ENCODE results near the gene ZP1. TPM values are rescaled to one million over a fixed set of nuclear protein-coding genes. Genes with fewer than 3 reads are reported as not detected.

ZP1 gene
- total RNA-seq, 1 experiment from 2014 or later = not detected

DNA sequence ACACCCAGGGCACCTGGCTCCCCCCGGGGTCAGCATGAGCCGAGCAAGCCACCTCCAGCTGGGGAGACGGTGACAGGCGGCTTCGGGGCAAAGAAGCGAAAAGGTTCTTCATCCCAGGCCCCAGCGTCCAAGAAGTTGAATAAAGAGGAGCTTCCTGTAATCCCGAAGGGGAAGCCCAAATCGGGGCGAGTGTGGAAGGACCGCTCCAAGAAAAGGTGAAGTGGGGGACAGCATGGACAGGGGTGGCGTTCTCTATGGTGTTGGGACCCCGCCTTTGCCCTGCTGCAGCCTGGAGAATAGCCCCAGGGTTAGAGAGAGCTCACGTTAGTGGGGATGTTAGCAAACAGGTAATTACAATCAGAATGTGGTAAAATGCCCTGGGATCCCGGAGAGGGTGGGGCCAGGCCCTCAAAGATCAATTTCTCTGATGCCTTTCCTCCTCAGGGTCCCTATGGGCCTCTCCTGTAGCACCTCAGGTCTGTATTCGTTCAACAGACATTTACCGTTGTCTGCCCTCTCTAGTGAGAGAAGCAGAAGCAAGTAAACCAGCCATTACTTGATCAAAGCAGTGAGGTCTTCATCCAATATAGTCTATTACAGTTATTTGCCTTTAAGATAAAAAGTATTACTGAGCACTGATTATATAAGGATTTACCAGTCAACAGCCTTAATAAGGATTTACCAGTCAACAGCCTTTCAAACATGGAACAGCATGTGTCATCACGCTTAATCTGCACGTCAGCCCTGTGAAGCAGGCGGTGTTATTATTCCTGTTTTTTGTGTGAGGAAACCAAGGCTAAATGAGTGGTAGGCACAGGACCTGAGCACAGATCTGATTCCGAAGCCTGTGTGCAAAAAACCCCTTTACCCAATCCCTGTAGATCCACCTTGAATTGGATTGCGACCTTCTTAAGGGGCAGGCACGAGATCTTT lies 24.4 kb upstream of the ZP1 start:
- Histone ChIP-seq H3K9me3 (ENCODE audit: low read depth, low read length, poor library complexity, severe bottlenecking) (no peaks in the 10 kb centered on the region), H3K4me1 (ENCODE audit: insufficient read depth, low read length, poor library complexity, severe bottlenecking) (no peaks in the 10 kb centered on the region), H3K4me3 (ENCODE audit: low read depth, low read length, poor library complexity, severe bottlenecking) (peak overlapping the region; percentile 91), H3K36me3 (ENCODE audit: insufficient read depth, low read length, poor library complexity, severe bottlenecking) (peaks cover 7% of the 10 kb centered on the region), H3K27ac (ENCODE audit: low read depth, low read length, poor library complexity, severe bottlenecking) (peak overlapping the region; percentile 85), H3K27me3 (replicated peaks; ENCODE audit: insufficient read depth, low read depth, low read length, poor library complexity) (no peaks in the 10 kb centered on the region)
- POLR2A ChIA-PET (ENCODE audit: low non-redundant PET) = no interaction called here
- no peak for TF ChIP-seq EZH2 (IDR thresholded peaks at IDR 0.05; ENCODE audit: borderline replicate concordance, low read depth, low read length, poor library complexity, severe bottlenecking)
- TF ChIP-seq, protein P1, sequence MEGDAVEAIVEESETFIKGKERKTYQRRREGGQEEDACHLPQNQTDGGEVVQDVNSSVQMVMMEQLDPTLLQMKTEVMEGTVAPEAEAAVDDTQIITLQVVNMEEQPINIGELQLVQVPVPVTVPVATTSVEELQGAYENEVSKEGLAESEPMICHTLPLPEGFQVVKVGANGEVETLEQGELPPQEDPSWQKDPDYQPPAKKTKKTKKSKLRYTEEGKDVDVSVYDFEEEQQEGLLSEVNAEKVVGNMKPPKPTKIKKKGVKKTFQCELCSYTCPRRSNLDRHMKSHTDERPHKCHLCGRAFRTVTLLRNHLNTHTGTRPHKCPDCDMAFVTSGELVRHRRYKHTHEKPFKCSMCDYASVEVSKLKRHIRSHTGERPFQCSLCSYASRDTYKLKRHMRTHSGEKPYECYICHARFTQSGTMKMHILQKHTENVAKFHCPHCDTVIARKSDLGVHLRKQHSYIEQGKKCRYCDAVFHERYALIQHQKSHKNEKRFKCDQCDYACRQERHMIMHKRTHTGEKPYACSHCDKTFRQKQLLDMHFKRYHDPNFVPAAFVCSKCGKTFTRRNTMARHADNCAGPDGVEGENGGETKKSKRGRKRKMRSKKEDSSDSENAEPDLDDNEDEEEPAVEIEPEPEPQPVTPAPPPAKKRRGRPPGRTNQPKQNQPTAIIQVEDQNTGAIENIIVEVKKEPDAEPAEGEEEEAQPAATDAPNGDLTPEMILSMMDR (conservative IDR thresholded peaks at IDR 0.05; ENCODE audit: low read depth, low read length) = no peak
- CTCF ChIA-PET = interaction anchor here (0.5 kb wide), 1 partner anchor 1736 kb away, joined by 3 read pairs; the partner anchor contains the start of gene FAM111B
- DNase-seq (ENCODE audit: low spot score) = no peak
- intact Hi-C loops (cut with micrococcal nuclease; ENCODE audit: unreplicated experiment) = no loop called here
- BruUV-seq (replicated peaks) = no TSS peak

DNA sequence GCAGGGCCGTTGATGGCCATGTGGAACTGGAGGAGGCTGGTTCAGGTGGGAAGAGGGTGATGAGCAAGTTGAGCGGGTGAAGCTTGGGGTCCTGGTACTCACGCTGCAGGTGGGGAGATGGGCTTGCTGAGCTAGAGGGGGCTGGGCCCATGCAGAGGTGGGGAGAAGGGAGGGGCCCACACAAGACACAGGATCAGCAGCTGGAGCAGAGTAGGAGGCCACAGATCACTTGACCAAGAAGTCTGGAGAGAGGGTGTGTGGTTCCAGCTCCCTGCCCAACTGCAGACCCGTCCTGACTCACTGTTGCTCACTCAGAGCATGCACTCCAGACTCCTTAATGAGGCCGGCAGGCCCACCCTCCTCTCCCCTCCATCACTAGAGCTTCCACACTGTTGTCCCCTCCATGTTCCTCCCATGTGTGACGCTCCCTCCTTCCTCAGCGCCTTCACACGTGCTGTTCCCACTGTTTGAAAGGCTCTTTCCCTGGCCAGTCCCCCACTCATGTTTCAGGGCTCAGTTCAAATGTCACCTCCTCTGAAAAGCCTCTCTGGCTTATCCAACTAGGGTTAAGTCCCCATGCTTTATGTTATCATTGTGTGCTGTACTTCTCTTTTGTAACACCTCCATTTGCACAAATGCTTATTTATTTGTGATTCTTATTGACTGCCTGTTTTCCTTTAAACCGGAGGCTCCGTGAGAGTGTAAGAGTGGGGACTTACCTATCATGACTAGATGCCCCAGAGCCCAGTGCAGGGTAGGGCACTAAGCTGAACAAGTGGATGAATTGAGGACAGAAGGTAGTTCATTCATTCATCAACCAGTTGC lies 23.1 kb upstream of the ZP1 start:
- intact Hi-C loops (cut with micrococcal nuclease; ENCODE audit: unreplicated experiment) = no loop called here
- Histone ChIP-seq H3K36me3 (ENCODE audit: insufficient read depth, low read length, poor library complexity, severe bottlenecking) (peaks cover 19% of the 10 kb centered on the region), H3K4me1 (ENCODE audit: insufficient read depth, low read length, poor library complexity, severe bottlenecking) (no peaks in the 10 kb centered on the region), H3K9me3 (ENCODE audit: low read depth, low read length, poor library complexity, severe bottlenecking) (no peaks in the 10 kb centered on the region), H3K4me3 (ENCODE audit: low read depth, low read length, poor library complexity, severe bottlenecking) (peak overlapping the region; percentile 91), H3K27me3 (replicated peaks; ENCODE audit: insufficient read depth, low read depth, low read length, poor library complexity) (no peaks in the 10 kb centered on the region), H3K27ac (ENCODE audit: low read depth, low read length, poor library complexity, severe bottlenecking) (peak overlapping the region; percentile 85)
- no TSS peak for BruUV-seq (replicated peaks)
- POLR2A ChIA-PET (ENCODE audit: low non-redundant PET) = no interaction called here
- CTCF ChIA-PET = no interaction called here
- TF ChIP-seq, protein P1 (conservative IDR thresholded peaks at IDR 0.05; ENCODE audit: low read depth, low read length) = no peak
- TF ChIP-seq EZH2 (IDR thresholded peaks at IDR 0.05; ENCODE audit: borderline replicate concordance, low read depth, low read length, poor library complexity, severe bottlenecking) = no peak
- DNase-seq (ENCODE audit: low spot score) = no peak

DNA sequence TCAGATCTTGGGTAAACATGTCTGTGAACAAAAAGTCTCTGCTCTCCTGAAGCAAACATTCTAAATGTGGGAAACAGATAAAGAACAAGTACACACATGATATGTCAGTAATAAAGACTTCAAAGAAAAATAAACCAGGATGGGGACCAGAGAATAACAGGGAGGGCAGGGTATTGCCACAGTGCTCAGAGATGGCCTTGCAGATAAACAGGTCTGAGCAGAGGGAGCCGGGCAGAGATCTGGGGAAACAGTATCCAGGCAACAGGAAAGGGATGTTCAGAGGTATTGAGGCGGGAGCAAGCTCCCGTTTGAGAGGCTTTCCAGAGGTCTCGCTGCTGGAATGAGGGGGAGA lies 22.5 kb upstream of the ZP1 start:
- TF ChIP-seq, protein P1 (conservative IDR thresholded peaks at IDR 0.05; ENCODE audit: low read depth, low read length) = no peak
- no peak for TF ChIP-seq EZH2 (IDR thresholded peaks at IDR 0.05; ENCODE audit: borderline replicate concordance, low read depth, low read length, poor library complexity, severe bottlenecking)
- H3K4me1 ChIP-seq (ENCODE audit: insufficient read depth, low read length, poor library complexity, severe bottlenecking) = no peaks in the 10 kb centered on the region
- intact Hi-C loops (cut with micrococcal nuclease; ENCODE audit: unreplicated experiment) = no loop called here
- ChIA-PET POLR2A (ENCODE audit: low non-redundant PET) (no interaction called here), CTCF (no interaction called here)
- H3K27me3 ChIP-seq (replicated peaks; ENCODE audit: insufficient read depth, low read depth, low read length, poor library complexity) = no peaks in the 10 kb centered on the region
- BruUV-seq (replicated peaks) = no TSS peak
- H3K36me3 ChIP-seq (ENCODE audit: insufficient read depth, low read length, poor library complexity, severe bottlenecking) = peaks cover 25% of the 10 kb centered on the region
- H3K4me3 ChIP-seq (ENCODE audit: low read depth, low read length, poor library complexity, severe bottlenecking) = peak overlapping the region; percentile 91
- H3K27ac ChIP-seq (ENCODE audit: low read depth, low read length, poor library complexity, severe bottlenecking) = no peak overlapping the region
- no peak for DNase-seq (ENCODE audit: low spot score)
- no peaks in the 10 kb centered on the region for H3K9me3 ChIP-seq (ENCODE audit: low read depth, low read length, poor library complexity, severe bottlenecking)

All from A673 (cell line).